ENCODE measurements around the gene TTLL8. TPM values are rescaled to one million over a fixed set of nuclear protein-coding genes. Genes with fewer than 3 reads are reported as not detected.
A peak's percentile ranks its signal among the peaks of the same experiment; 100 is the strongest.

Gene TTLL8
- total RNA-seq, 1 experiment from 2014 or later = not detected

- in situ Hi-C loops (cut with HindIII; ENCODE audit: low pct_unique_long_range_greater_than_20kb, low sequenced_read_pairs) = no loop called here
- no peak for DNase-seq (ENCODE audit: low read depth, low spot score)
Observed at GRCh38 chr22:50034126-50035081, 23.7 kb downstream of the TTLL8 start.

- in situ Hi-C loops (cut with HindIII; ENCODE audit: low pct_unique_long_range_greater_than_20kb, low sequenced_read_pairs) = no loop called here
Observed at GRCh38 chr22:50032941-50033601, 25.0 kb downstream of the TTLL8 start.

GRCh38 chr22:50032109-50032871 lies 25.8 kb downstream of the TTLL8 start:
- in situ Hi-C loops (cut with HindIII; ENCODE audit: low pct_unique_long_range_greater_than_20kb, low sequenced_read_pairs) = no loop called here
- no peak for DNase-seq (ENCODE audit: low read depth, low spot score)

More at GRCh38 chr22:50032941-50033601, 25.0 kb downstream of the TTLL8 start:
- no peak for DNase-seq (ENCODE audit: low read depth, low spot score)

- DNase-seq (ENCODE audit: low read depth, low spot score) = no peak
- in situ Hi-C loops (cut with HindIII; ENCODE audit: low pct_unique_long_range_greater_than_20kb, low sequenced_read_pairs) = no loop called here
Observed at GRCh38 chr22:50031189-50032091, 26.7 kb downstream of the TTLL8 start.

- in situ Hi-C loops (cut with HindIII; ENCODE audit: low pct_unique_long_range_greater_than_20kb, low sequenced_read_pairs) = no loop called here
- DNase-seq (ENCODE audit: low read depth, low spot score) = peak; percentile 73
Observed at GRCh38 chr22:50030297-50031188, 27.6 kb downstream of the TTLL8 start.

- in situ Hi-C loops (cut with HindIII; ENCODE audit: low pct_unique_long_range_greater_than_20kb, low sequenced_read_pairs) = no loop called here
- DNase-seq (ENCODE audit: low read depth, low spot score) = peak; percentile 81
Observed at GRCh38 chr22:50027639-50028537, 30.2 kb downstream of the TTLL8 start.

- in situ Hi-C loops (cut with HindIII; ENCODE audit: low pct_unique_long_range_greater_than_20kb, low sequenced_read_pairs) = no loop called here
- no peak for DNase-seq (ENCODE audit: low read depth, low spot score)
Observed at GRCh38 chr22:50025993-50026392, 32.1 kb downstream of the TTLL8 start.

GRCh38 chr22:50022171-50022819 lies 35.8 kb downstream of the TTLL8 start:
- in situ Hi-C loops (cut with HindIII; ENCODE audit: low pct_unique_long_range_greater_than_20kb, low sequenced_read_pairs) = no loop called here
- DNase-seq (ENCODE audit: low read depth, low spot score) = no peak

GRCh38 chr22:50020606-50021005 lies 37.5 kb downstream of the TTLL8 start:
- DNase-seq (ENCODE audit: low read depth, low spot score) = no peak
- in situ Hi-C loops (cut with HindIII; ENCODE audit: low pct_unique_long_range_greater_than_20kb, low sequenced_read_pairs) = no loop called here

- DNase-seq (ENCODE audit: low read depth, low spot score) = no peak
- in situ Hi-C loops (cut with HindIII; ENCODE audit: low pct_unique_long_range_greater_than_20kb, low sequenced_read_pairs) = no loop called here
Observed at GRCh38 chr22:50019316-50019715, 38.8 kb downstream of the TTLL8 start.

GRCh38 chr22:50018608-50019285 lies 39.4 kb downstream of the TTLL8 start:
- DNase-seq (ENCODE audit: low read depth, low spot score) = no peak
- in situ Hi-C loops (cut with HindIII; ENCODE audit: low pct_unique_long_range_greater_than_20kb, low sequenced_read_pairs) = no loop called here

- in situ Hi-C loops (cut with HindIII; ENCODE audit: low pct_unique_long_range_greater_than_20kb, low sequenced_read_pairs) = no loop called here
- no peak for DNase-seq (ENCODE audit: low read depth, low spot score)
Observed at GRCh38 chr22:50017701-50018224, 40.3 kb downstream of the TTLL8 start.

GRCh38 chr22:50016988-50017700 lies 41.0 kb downstream of the TTLL8 start:
- in situ Hi-C loops (cut with HindIII; ENCODE audit: low pct_unique_long_range_greater_than_20kb, low sequenced_read_pairs) = no loop called here
- DNase-seq (ENCODE audit: low read depth, low spot score) = no peak

Data from SK-MEL-5 (cell line).